ENCODE measurements around the gene IL24. TPM values are rescaled to one million over a fixed set of nuclear protein-coding genes. Genes with fewer than 3 reads are reported as not detected.
A peak's percentile ranks its signal among the peaks of the same experiment; 100 is the strongest.
"Not testable (repeated sequence)": the region's sequence is repeated elsewhere in the genome, so short reads cannot be mapped to it uniquely, and the experiment has no call there.

Gene IL24, protein sequence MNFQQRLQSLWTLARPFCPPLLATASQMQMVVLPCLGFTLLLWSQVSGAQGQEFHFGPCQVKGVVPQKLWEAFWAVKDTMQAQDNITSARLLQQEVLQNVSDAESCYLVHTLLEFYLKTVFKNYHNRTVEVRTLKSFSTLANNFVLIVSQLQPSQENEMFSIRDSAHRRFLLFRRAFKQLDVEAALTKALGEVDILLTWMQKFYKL
- not detected for total RNA-seq

DNA sequence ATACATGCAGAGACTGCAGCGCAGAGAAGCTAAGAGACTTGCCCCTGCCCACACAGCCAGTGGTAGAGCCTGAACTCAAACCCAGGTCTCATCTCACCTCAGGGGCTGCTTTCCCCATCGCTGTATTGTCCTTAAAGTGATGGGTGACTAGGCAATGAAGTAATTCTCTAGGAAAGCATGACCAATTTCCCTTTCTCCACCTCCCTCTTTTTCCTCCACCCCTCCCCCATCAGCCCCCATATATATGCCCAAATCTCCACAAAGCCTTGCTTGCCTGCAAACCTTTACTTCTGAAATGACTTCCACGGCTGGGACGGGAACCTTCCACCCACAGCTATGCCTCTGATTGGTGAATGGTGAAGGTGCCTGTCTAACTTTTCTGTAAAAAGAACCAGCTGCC is at the start of gene IL24:
Gene IL24 (plus strand): TSS at position 269 of the 400 bp plus-strand sequence. CDS start 390 bp downstream, outside the sequence.
- no peak for DNase-seq

DNA sequence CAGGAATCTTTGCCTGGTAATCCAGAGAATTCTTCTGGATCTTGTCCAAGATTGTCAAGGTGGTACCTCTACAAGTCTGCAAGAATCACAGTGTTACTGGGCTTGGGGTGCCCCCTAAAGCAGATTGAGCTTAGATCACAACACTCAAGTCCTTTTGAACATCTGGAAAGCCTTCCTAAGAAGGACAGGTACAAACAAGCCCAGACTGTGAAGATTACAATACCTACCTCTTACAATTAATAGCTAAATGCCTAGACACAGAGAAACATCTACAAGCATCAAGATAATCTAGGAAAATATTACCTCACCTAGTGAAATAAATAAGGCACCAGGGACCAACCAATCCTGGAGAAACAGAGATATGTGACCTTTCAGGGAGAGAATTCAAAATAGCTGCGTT is 49.3 kb upstream of the IL24 start:
- DNase-seq = no peak

DNA sequence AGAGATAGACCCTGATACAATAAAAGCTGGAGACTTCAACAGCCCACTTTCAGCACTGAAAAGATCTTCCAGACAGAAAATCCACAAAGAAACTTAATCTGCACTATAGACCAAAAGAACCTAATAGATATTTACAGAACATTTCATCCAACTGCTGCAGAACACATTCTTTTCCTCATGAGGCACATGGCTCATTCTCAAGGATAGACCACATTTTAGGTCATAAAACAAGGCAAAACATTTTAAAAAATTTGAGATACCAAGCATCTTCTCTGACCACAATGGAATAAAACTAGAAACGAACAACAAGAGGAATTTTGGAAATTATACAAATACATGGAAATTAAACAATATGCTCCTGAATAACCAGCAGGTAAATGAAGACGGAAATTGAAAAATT is 46.8 kb upstream of the IL24 start:
- no peak for DNase-seq

DNA sequence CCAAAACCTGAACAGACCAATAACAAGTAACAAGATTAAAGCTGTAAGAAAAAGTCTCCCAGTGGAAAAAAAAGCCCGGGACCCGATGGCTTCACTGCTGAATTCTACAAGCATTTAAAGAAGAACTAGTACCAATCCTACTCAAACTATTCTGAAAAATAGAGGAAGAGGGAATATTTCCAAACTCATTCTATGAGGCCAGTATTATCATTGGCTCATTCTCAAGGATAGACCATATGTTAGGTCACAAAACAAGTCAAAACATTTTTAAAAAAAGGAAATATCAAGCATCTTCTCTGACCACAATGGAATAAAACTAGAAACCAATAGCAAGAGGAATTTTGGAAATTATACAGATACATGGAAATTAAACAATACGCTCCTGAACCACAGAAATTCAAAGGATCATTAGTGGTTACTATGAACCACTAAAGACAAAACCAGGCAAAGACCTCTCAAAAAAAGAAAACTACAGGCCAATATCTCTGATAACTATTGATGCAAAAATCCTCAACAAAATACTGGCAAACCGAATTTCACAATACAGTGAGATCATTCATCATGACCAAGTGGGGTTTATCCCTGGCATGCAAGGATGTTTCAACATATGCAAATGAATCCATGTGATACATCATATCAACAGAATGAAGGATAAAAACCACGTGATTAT is 45.8 kb upstream of the IL24 start:
- DNase-seq = no peak

DNA sequence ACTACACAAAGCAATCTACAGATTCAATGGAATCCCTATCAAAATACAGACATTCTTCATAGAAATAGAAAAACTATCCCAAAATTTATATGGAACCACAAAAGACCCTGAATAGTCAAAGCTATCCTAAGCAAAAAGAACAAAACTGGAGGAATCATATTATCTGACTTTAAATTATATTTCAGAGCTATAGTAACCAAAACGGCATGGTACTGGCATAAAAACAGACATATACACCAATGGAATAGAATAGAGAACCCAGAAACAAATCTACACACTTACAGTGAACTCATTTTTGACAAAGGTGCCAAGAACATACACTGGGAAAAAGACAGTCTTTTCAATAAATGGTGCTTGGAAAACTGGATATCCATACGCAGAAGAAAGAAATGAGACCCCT is 44.6 kb upstream of the IL24 start:
- DNase-seq = not testable (repeated sequence)

DNA sequence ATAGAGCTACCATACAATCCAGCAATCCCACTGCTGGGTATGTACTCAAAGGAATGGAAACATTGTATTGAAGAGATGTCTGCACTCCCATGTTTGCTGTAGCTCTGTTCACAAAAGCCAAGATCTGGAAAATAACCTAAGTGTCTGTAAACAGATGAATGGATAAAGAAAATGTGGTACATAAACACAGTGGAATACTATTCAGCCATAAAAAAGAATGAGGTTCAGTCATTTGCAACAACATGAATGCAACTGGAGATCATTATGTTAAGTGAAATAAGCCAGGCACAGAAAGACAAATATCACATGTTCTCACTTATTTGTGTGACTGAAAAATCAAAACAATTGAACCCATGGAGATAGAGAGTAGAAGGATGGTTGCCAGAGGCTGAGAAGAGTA is 43.5 kb upstream of the IL24 start:
- not testable (repeated sequence) for DNase-seq

DNA sequence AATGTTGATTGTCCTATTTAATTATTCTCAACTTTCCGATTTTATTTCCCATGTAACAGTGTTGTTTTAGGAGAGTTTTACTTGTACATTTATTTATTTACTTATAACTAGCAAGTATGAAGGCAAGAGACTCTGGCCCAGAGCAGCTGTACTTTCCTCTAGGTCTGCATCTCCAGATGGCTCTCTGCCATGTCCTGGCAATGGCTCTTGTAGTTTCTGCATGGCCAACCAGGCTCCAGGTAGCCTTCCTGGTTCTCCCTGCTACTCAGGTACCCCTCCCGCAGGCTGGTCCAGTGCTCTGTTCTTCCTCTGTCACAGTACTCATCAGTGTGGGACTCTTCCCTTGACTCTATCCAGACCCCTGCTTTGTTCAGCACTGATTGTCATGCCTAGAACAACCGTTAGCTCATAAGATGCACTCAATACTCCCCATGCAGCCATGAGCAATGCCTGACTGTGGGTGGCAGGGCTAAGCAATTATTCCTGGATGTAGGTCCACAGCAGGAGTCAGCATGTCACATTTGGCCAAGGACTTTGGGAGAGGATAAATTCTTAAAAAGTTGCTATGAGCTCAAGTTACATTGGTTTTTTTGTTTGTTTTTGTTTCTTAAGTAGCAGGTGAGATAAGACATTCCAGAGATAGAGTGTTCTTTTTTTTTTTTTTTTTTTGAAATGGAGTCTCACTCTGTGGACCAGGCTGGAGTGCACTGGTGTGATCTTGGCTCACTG is 42.7 kb upstream of the IL24 start:
- no peak for DNase-seq

DNA sequence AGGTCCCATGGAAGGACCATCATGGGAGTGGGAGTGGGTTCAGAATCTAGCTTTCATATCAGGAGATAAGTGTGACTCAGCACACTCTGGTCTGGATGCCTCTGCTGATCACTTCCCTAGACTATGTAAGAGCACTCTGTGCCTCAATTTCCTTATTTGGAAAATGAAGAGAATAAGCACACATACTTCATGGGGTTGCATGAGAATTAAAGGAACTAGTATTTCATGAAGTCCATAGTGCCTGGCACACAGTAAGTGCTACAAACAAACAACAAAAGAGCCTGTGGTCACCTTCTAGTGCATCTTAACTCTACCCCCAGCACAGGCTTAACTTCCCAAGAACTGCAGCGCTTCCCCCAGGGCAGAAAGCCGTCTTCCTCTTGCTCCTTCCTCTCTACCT is 41.4 kb upstream of the IL24 start:
- DNase-seq = no peak

DNA sequence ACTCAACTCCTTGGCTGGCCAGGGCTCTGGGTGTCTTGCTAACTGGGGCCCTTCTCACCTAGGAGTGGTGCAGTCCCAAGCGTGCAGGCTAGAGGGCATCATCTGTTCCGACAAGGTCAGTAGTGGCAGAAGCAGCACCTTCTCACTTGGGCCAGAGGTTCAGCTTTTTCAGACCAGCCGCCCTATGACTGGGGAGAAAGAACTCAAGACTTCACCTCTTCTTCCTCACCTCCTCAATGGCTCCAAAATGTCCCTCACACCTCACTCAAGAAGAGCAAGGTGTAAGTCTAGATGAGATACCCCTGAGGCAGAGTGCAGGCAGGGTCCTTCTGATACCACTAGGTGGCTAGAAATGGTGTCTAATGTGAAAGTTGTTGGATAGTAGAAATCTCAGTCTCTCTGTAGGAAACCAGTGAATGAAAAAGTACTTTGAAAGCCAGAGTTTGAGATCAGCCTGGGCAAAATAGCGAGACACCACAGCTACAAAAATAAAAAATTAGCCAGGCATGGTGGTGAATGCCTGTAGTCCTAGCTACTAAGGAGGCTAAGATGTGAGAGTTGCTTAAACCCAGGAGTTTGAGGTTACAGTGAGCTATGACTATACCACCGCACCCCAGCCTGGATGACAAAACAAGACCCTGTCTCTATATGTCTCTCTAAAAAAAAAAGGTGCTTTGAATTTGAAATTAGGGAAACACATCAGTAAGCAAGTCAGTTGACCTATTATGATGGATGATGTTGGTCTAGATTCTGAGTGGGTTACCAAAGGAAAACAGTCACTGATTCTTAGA is 40.4 kb upstream of the IL24 start:
- DNase-seq = no peak

DNA sequence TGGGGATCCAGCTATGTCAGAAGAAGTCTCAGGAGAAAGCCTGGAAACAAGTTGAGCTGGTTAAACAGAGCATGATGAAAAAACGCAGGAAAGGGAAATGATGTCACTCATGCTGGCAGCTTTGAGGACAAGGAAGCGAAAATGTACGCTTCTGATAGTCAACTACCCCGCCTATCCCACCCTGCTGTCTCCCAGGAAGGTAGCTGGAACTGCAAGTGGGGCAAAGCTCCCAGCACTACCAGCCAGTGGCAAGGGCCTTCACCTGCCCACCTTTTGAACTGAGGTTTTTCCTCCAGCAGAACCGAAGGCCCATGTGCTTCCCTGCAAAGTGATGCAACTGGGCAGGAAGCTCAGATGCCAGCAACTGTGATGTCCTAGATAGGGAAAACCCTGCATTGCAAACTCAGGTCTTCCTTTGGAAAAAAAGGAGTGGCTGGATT is 38.1 kb upstream of the IL24 start:
- DNase-seq = peak; percentile 4

DNA sequence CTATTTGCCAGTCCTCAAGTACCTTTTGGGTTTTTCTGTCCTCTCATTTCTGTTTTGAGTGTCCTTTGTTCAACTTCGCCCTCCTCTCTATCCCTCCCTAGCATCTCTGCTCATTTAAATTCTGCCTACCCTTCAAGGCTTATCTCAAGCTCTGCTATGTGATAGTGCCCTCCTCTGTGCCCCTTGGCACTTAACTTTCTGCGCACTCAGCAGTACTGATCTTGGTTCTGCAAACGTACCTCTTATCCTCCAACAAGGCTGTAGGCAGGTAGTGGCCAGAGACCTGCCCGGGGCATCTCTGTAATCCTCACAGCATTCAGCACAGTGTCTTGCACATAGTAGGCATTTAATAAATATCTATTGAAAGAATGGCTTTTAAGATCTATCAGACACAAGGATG is 37.1 kb upstream of the IL24 start:
- DNase-seq = no peak

DNA sequence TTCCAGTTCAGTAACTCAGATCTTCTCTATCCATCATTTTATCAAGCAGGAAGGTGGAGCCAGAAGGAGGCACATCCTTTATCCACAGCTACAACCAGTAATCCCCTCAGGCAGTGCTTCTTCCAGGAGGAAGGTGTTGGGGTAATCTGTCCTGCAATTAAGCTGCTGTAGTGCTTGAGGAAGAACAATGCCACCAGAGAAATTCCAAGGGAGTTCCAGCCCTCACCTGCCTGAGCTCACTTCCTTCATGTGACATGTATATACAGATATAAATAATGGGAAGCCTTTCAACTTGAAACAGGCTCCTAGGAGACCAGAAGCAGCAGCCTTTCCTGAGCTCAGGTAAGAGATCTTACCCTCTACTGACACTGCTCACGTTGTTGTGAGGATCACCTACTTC is 34.0 kb upstream of the IL24 start:
- DNase-seq = no peak

DNA sequence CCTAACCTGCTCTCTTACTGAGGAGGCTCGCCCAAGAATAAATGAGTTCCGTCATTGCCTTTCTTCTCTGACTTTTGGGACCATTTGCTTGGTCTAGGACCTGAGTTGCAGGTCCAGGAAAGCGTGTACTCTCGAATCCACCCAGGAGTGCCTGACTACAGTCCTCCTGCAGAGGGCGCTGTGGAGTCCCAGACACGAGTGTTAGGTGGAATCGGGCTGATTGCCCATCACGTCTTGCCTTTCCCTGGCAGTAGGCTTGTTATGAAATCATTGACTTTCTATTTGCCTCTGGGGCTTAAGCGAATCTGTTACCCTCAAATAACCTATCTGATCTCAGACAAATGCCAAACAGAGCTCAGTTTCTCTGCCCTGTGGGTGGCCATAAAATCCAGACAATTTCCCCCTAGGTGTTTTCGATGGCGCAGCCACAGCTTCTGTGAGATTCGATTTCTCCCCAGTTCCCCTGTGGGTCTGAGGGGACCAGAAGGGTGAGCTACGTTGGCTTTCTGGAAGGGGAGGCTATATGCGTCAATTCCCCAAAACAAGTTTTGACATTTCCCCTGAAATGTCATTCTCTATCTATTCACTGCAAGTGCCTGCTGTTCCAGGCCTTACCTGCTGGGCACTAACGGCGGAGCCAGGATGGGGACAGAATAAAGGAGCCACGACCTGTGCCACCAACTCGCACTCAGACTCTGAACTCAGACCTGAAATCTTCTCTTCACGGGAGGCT is 32.1 kb upstream of the IL24 start, which contains the start of gene IL20:
Gene IL20 (plus strand): TSS at position 685 of the 733 bp plus-strand sequence. CDS start 230 bp downstream, outside the sequence.
- peak; percentile 56 for DNase-seq

DNA sequence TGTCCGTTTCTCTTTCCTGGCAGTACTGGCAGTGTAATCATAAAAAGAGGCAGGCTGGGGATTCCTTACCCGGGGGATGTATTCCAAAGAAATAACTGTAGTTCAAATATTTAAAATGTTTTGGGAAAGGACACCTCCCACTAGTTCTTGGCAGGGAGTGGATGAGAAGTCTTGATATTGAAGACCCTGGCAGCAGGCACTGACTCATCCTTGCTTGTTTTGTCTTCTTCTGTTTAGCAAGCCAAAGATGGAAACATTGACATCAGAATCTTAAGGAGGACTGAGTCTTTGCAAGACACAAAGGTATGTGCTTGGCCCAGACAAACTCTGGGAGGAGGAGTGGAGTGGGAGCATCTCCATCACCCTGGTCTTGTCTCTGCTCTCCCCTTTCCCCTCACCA is 31.2 kb upstream of the IL24 start:
- DNase-seq = no peak

DNA sequence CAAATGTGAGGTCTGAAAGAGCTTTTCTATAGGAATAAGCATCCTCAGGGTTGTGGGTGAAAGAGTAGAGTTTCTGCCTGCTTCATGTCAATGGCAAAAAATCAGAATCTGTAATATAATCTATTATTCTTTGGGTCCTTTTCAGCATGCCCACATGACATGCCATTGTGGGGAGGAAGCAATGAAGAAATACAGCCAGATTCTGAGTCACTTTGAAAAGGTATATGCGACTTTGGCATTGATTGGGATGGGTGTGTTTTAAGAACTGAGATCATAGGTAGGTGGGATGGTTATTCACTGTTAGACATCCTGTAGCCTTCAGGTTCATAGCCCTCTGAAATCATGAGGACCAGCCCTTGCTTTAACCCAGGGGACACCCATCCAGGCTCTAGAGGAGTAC is 30.0 kb upstream of the IL24 start:
- DNase-seq = no peak

DNA sequence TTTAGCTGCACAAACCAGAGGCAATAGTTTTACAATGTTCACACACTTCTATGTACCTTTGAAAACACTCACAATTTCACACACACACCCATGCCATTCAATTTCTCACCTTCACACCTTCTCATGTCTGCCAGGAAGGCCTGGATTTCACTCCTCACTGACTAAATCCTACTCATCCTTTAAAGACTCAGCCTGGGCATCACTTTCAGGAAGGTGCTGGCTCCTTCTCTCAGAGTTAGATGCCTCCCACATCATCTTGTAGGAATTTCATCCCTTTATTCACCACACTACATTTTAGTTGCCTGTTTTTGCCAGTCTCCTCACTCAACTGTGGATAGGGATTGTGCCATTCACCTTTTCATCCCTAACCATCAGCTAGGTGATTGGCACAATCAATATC is 29.5 kb upstream of the IL24 start:
- DNase-seq = no peak

DNA sequence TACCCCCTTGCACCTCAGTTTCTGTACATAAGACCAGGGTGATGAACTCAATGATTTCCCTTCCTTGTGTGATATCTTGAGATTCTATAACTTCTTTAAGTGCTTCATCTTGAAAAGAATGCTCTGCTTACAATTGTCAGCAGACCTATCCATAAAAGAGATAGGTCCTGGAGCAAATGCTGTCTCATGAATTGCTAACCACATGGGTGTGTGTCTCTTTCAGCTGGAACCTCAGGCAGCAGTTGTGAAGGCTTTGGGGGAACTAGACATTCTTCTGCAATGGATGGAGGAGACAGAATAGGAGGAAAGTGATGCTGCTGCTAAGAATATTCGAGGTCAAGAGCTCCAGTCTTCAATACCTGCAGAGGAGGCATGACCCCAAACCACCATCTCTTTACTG is 29.0 kb upstream of the IL24 start:
- DNase-seq = no peak

DNA sequence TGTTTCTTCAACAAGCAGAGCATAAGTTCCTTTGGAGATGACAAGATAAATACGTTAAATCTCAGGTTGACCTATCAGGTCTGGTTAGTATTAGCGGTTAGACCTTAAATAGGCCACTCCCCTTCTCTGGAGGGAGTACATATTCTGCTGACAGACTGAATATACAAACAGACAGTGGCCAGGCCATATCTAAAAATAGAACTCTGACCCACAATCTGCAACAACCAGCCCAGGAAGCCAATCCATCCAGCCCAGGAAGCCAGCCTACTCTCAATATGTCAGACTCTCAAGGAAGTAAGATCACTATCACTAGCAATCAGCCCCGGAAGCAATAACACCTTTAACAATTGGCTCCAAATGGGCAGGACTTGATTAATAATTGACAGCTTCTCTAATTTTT is 25.1 kb upstream of the IL24 start:
- DNase-seq = no peak

DNA sequence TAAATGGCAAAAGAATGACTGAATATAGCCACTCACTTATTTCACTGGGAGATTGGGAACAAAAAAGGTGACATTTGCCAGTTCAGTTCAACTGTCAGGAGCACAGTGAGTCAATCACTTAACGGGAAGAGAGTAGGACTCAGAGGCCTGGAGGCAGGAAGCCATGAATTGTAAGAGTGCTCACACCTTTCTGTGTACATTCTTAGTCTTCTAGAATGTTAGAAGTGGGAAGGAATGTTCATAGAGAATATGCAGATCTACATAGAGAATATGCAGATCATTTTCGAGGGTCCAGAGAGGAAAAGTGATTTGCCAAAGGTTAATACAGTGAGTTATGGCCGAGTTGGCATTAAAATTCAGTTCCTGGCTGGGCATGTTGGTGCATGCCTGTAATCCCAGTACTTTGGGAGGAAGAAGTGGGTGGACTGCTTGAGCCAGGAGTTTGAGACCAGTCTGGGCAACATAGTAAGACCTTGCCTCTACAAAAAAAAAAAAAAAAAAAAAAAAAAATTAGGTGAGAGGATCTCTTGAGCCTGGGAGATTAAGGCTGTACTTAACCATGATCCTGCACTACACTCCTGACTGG is 23.5 kb upstream of the IL24 start:
- no peak for DNase-seq

DNA sequence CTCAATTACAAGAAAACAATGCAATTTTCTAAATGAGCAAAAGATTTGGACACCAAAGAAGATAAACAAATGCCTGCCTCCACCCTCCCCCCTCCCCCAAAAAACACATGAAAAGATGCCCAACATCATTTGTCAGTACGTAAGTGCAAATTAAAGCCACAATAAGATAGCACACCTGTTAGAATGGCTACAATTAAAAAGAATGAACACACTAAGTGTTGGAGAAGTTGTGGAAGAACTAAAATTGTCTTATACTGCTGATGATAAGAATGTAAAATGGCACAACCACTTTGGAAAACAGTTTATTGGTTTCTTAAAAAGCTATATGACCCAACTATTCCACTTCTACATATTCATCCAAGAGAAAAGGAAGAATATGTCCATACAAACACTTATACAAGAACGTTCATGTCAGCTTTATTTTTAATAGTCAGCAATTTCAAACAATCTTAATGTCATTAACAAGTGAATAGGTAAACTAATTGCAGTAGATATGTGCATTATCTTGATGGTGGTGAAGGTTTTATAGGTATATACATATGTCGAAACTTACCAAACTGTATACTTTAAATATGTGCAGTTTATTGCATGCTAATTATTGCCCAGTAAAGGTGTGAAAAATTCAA is 21.4 kb upstream of the IL24 start:
- DNase-seq = no peak

DNA sequence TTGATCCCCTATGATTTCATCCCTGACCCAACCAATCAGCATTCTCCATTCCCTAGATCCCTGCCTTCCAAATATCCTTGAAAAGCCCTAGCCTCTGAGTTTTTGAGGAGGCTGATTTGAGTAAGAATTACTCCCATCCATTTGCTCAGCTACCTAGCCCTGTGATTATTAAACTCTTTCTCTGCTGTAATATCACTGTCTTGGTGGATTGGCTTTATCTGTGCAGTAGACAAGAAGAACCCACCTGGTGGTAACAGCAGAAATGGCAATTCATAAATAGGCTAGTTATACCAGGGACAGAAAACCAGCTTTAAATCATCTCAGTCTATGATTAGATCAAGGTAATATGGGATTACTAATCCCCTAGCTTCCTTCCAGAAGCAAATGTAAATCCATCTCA is 18.8 kb upstream of the IL24 start:
- DNase-seq = no peak

Data from tongue (tissue), 2 donors.